ENCODE results near the gene ATXN7L1.

The ATXN7L1 gene

GRCh38 chr7:105621176-105621575 lies 255.2 kb downstream of the ATXN7L1 start:
- TF ChIP-seq CEBPB (IDR thresholded peaks at IDR 0.05) (no peak), CREB1 (IDR thresholded peaks at IDR 0.05; ENCODE audit: low read depth) (no peak), ZBTB7A (IDR thresholded peaks at IDR 0.05; ENCODE audit: low read depth) (no peak), YY1 (IDR thresholded peaks at IDR 0.05; ENCODE audit: low read depth) (no peak), TEAD4 (IDR thresholded peaks at IDR 0.05) (no peak), NFIC (IDR thresholded peaks at IDR 0.05) (no peak), EGR1 (IDR thresholded peaks at IDR 0.05) (no peak), MAX (IDR thresholded peaks at IDR 0.05) (no peak), EP300 (IDR thresholded peaks at IDR 0.05; ENCODE audit: borderline replicate concordance) (no peak)

- TF ChIP-seq NFIC (IDR thresholded peaks at IDR 0.05), result no peak
- no peak for TF ChIP-seq RAD21 (IDR thresholded peaks at IDR 0.05; ENCODE audit: low read depth)
- no peak for TF ChIP-seq REST (IDR thresholded peaks at IDR 0.05; ENCODE audit: low read depth)
- no peak for TF ChIP-seq FOXM1 (IDR thresholded peaks at IDR 0.05; ENCODE audit: borderline replicate concordance, low read depth)
- no peak for TF ChIP-seq ZBTB7A (IDR thresholded peaks at IDR 0.05; ENCODE audit: low read depth)
- no peak for TF ChIP-seq CREB1 (IDR thresholded peaks at IDR 0.05; ENCODE audit: low read depth)
- no peak for TF ChIP-seq TEAD4 (IDR thresholded peaks at IDR 0.05)
- TF ChIP-seq TCF12 (IDR thresholded peaks at IDR 0.05; ENCODE audit: low read depth), result no peak
- TF ChIP-seq EGR1 (IDR thresholded peaks at IDR 0.05), result no peak
- TF ChIP-seq TAF1 (IDR thresholded peaks at IDR 0.05; ENCODE audit: low read depth), result no peak
- TF ChIP-seq CEBPB (IDR thresholded peaks at IDR 0.05), result no peak
- TF ChIP-seq MAX (IDR thresholded peaks at IDR 0.05), result no peak
- no peak for TF ChIP-seq EP300 (IDR thresholded peaks at IDR 0.05; ENCODE audit: borderline replicate concordance)
- TF ChIP-seq YY1 (IDR thresholded peaks at IDR 0.05; ENCODE audit: low read depth), result no peak
- TF ChIP-seq USF1 (IDR thresholded peaks at IDR 0.05), result no peak
Measured at GRCh38 chr7:105619590-105619989, 256.8 kb downstream of the ATXN7L1 start.

GRCh38 chr7:105618016-105618296 lies 258.4 kb downstream of the ATXN7L1 start:
- TF ChIP-seq NFIC (IDR thresholded peaks at IDR 0.05) (no peak), CEBPB (IDR thresholded peaks at IDR 0.05) (no peak), RAD21 (IDR thresholded peaks at IDR 0.05; ENCODE audit: low read depth) (no peak), TAF1 (IDR thresholded peaks at IDR 0.05; ENCODE audit: low read depth) (no peak), EP300 (IDR thresholded peaks at IDR 0.05; ENCODE audit: borderline replicate concordance) (no peak), ZBTB7A (IDR thresholded peaks at IDR 0.05; ENCODE audit: low read depth) (no peak), CREB1 (IDR thresholded peaks at IDR 0.05; ENCODE audit: low read depth) (no peak), MAX (IDR thresholded peaks at IDR 0.05) (0 out of 2 replicates have a peak, but pooled peaks have one; percentile 20)

GRCh38 chr7:105617280-105618015 lies 259.0 kb downstream of the ATXN7L1 start:
- TF ChIP-seq YY1 (IDR thresholded peaks at IDR 0.05; ENCODE audit: low read depth), result no peak
- no peak for TF ChIP-seq MAX (IDR thresholded peaks at IDR 0.05)
- no peak for TF ChIP-seq EGR1 (IDR thresholded peaks at IDR 0.05)
- no peak for TF ChIP-seq NFIC (IDR thresholded peaks at IDR 0.05)
- TF ChIP-seq FOXM1 (IDR thresholded peaks at IDR 0.05; ENCODE audit: borderline replicate concordance, low read depth), result no peak
- no peak for TF ChIP-seq ZBTB7A (IDR thresholded peaks at IDR 0.05; ENCODE audit: low read depth)
- no peak for TF ChIP-seq RAD21 (IDR thresholded peaks at IDR 0.05; ENCODE audit: low read depth)
- no peak for TF ChIP-seq EP300 (IDR thresholded peaks at IDR 0.05; ENCODE audit: borderline replicate concordance)
- TF ChIP-seq CREB1 (IDR thresholded peaks at IDR 0.05; ENCODE audit: low read depth), result no peak
- TF ChIP-seq CEBPB (IDR thresholded peaks at IDR 0.05), result no peak
- TF ChIP-seq TAF1 (IDR thresholded peaks at IDR 0.05; ENCODE audit: low read depth), result no peak
- no peak for TF ChIP-seq TEAD4 (IDR thresholded peaks at IDR 0.05)
- no peak for TF ChIP-seq USF1 (IDR thresholded peaks at IDR 0.05)
- TF ChIP-seq REST (IDR thresholded peaks at IDR 0.05; ENCODE audit: low read depth), result no peak
- TF ChIP-seq TCF12 (IDR thresholded peaks at IDR 0.05; ENCODE audit: low read depth), result no peak

- TF ChIP-seq CREB1 (IDR thresholded peaks at IDR 0.05; ENCODE audit: low read depth) (no peak), EP300 (IDR thresholded peaks at IDR 0.05; ENCODE audit: borderline replicate concordance) (no peak), EGR1 (IDR thresholded peaks at IDR 0.05) (no peak), ZBTB7A (IDR thresholded peaks at IDR 0.05; ENCODE audit: low read depth) (no peak), CEBPB (IDR thresholded peaks at IDR 0.05) (no peak), FOXM1 (IDR thresholded peaks at IDR 0.05; ENCODE audit: borderline replicate concordance, low read depth) (no peak), TEAD4 (IDR thresholded peaks at IDR 0.05) (no peak), USF1 (IDR thresholded peaks at IDR 0.05) (no peak), MAX (IDR thresholded peaks at IDR 0.05) (no peak), TAF1 (IDR thresholded peaks at IDR 0.05; ENCODE audit: low read depth) (no peak), TCF12 (IDR thresholded peaks at IDR 0.05; ENCODE audit: low read depth) (no peak), YY1 (IDR thresholded peaks at IDR 0.05; ENCODE audit: low read depth) (no peak), REST (IDR thresholded peaks at IDR 0.05; ENCODE audit: low read depth) (no peak), NFIC (IDR thresholded peaks at IDR 0.05) (no peak)
Measured at GRCh38 chr7:105614341-105614840, 262.0 kb downstream of the ATXN7L1 start.

All from Ishikawa (cell line).